ENCODE results near the gene SLC6A3. TPM values are rescaled to one million over a fixed set of nuclear protein-coding genes. Genes with fewer than 3 reads are reported as not detected.

SLC6A3 gene
- total and polyA plus RNA-seq, 9 donors = 0.11 to 0.23 (median 0.12) TPM; not detected in 6

Other genes starting within 250 kb of the SLC6A3 start
- gene SLC6A19, start 243.8 kb downstream of the SLC6A3 start, total RNA-seq = not detected
- 1 to 10 TPM in 2 of 8 donors, under 1 TPM in 3, not detected in 3; 0.03 to 9.9 (median 0.11) TPM for gene SLC6A19, start 243.8 kb downstream of the SLC6A3 start, polyA plus RNA-seq (ENCODE audit: insufficient read depth in 1 of 8, insufficient read length in 8 of 8, low replicate concordance in 1 of 8)
- gene SLC6A18, start 220.1 kb downstream of the SLC6A3 start, total RNA-seq = not detected
- gene SLC6A18, start 220.1 kb downstream of the SLC6A3 start, polyA plus RNA-seq (ENCODE audit: insufficient read depth in 1 of 8, insufficient read length in 8 of 8, low replicate concordance in 1 of 8) = not detected
- not detected for gene TERT, start 150.4 kb downstream of the SLC6A3 start, total RNA-seq
- gene TERT, start 150.4 kb downstream of the SLC6A3 start, polyA plus RNA-seq (ENCODE audit: insufficient read depth in 1 of 8, insufficient read length in 8 of 8, low replicate concordance in 1 of 8) = under 1 TPM in 4 of 8 donors, not detected in 4; 0.05 to 0.23 (median 0.15) TPM
- gene CLPTM1L, start 100.3 kb downstream of the SLC6A3 start, total RNA-seq = 58.4 TPM
- 10 to 100 TPM; 49.1 to 73.6 (median 60.4) TPM for gene CLPTM1L, start 100.3 kb downstream of the SLC6A3 start, polyA plus RNA-seq (ENCODE audit: insufficient read depth in 1 of 8, insufficient read length in 8 of 8, low replicate concordance in 1 of 8)
- gene LPCAT1, start 78.5 kb upstream of the SLC6A3 start, total RNA-seq = 23.6 TPM
- 10 to 100 TPM; 28.2 to 47.6 (median 34.6) TPM for gene LPCAT1, start 78.5 kb upstream of the SLC6A3 start, polyA plus RNA-seq (ENCODE audit: insufficient read depth in 1 of 8, insufficient read length in 8 of 8, low replicate concordance in 1 of 8)